ENCODE results near the gene SLC26A11.
"Not testable (repeated sequence)": the region's sequence is repeated elsewhere in the genome, so short reads cannot be mapped to it uniquely, and the experiment has no call there.

The SLC26A11 gene

GRCh38 chr17:80198144-80198661 is 22.0 kb upstream of the SLC26A11 start:
- DNase-seq = no peak

- DNase-seq = not testable (repeated sequence)
Observed at GRCh38 chr17:80199295-80199694, 20.9 kb upstream of the SLC26A11 start.

- no peak for DNase-seq
Observed at GRCh38 chr17:80201446-80201845, 18.8 kb upstream of the SLC26A11 start.

- no peak for DNase-seq
Observed at GRCh38 chr17:80202197-80202596, 18.0 kb upstream of the SLC26A11 start.

- no peak for DNase-seq
Observed at GRCh38 chr17:80203471-80203963, 16.7 kb upstream of the SLC26A11 start.

GRCh38 chr17:80204626-80205468 is 15.4 kb upstream of the SLC26A11 start:
- DNase-seq = no peak

GRCh38 chr17:80205811-80206210 is 14.4 kb upstream of the SLC26A11 start:
- no peak for DNase-seq

GRCh38 chr17:80208050-80208449 is 12.2 kb upstream of the SLC26A11 start:
- no peak for DNase-seq

- no peak for DNase-seq
Observed at GRCh38 chr17:80209765-80210164, 10.5 kb upstream of the SLC26A11 start.

- no peak for DNase-seq
Observed at GRCh38 chr17:80210348-80211108, 9.7 kb upstream of the SLC26A11 start.

- no peak for DNase-seq
Observed at GRCh38 chr17:80212109-80212508, 8.1 kb upstream of the SLC26A11 start.

GRCh38 chr17:80212511-80212910 is 7.7 kb upstream of the SLC26A11 start:
- no peak for DNase-seq

GRCh38 chr17:80212962-80213642 is 7.1 kb upstream of the SLC26A11 start:
- no peak for DNase-seq

- no peak for DNase-seq
Observed at GRCh38 chr17:80213643-80213975, 6.6 kb upstream of the SLC26A11 start.

GRCh38 chr17:80214012-80214877 is 6.0 kb upstream of the SLC26A11 start:
- DNase-seq = no peak

GRCh38 chr17:80214878-80215210 is 5.4 kb upstream of the SLC26A11 start:
- no peak for DNase-seq

- DNase-seq = no peak
Observed at GRCh38 chr17:80216473-80217456, 3.5 kb upstream of the SLC26A11 start.

GRCh38 chr17:80217703-80218362 is 2.4 kb upstream of the SLC26A11 start:
- no peak for DNase-seq

- no peak for DNase-seq
Observed at GRCh38 chr17:80218391-80218790, 1.8 kb upstream of the SLC26A11 start.

- DNase-seq = no peak
Observed at GRCh38 chr17:80219013-80219762, 1.0 kb upstream of the SLC26A11 start.

Data from NCI-H748 treated with DMSO at 0.1 percent for 48 hours (cell line).